HG03442 (cell line): ENCODE results near the gene FGR.
"Not testable (repeated sequence)": the region's sequence is repeated elsewhere in the genome, so short reads cannot be mapped to it uniquely, and the experiment has no call there.

ENCODE experiments used
- ATAC-seq: cut with Tn5 transposase; IDR thresholded peaks from one replicate; pipeline ENCODE4 v1.9.1; 2021; ENCODE audit warnings: mild to moderate bottlenecking, moderate library complexity; ENCODE audit not compliant: unreplicated experiment

The FGR gene

DNA sequence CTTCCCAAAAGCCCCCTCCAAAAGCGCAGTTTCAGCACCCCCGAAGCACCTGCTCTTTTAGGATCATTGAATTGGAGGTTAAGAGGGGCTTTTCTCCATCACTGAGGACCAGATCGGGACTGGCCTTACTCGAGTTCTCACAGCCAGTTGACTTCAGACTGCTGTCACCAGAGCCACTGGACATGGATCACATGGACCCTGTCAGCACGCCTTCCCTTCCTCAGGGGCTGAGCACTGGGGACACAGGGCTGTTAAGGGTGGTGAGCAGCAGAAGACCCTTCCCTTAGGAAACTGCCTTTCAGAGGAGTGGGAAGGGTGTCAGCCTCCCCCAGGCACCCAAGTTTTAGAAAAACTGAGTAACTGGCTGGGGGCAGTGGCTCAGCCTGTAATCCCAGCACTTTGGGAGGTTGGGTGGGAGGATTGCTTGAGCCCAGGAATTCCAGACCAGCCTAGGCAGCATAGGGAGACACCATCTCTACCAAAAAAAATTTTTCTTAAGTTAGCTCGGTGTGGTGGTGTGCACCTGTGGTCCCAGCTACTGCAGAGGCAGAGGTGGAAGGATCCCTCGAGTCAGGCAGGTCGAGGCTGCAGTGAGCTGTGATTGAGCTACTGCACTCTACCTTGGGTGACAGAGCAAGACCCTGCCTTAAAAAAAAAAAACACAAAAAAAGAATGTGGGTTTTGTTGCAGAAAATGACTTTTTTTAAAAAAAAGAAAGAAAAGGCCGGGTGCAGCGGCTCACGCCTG lies 584 bp upstream of the FGR start:
- no peak for ATAC-seq

DNA sequence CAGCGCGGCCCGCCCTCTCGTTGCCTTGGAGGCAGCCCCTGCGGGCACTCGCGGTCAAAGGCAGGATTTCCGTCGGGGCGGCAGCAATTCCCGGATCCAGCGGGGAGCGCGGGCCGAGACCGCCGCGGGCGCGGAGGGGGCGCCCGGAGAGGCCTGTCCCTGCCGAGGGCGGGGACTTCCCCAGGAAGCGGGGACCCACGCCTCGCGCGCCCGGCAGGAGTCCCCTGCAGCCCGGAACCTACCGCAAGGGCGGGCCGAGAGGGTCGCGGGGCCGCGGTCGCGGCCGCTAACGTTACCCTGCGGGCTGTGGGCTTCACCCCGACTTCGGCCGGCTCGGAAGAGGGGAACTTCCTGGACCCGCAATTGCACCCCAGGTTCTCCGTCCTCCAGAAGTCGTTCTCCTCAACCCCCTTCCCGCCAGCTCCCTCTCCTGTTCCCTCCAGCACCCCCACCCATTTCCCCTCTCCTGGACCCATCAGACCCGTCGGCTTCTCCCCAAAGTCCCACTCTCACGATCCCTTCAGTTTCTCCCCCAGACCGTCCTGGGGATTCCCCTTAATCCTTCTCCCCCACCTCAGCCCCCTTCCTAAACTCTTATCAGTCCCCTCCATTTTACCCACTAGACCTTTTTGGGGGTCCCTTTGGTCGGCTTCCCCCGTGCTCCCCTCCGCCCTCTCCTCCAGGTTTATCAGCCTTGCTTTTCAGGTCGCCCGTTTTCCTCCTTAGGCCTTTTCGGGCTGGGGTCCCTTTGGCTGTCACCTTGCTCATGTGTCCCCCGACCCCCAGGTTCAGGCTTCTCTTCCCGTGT lies 604 bp downstream of the FGR start:
- no peak for ATAC-seq

DNA sequence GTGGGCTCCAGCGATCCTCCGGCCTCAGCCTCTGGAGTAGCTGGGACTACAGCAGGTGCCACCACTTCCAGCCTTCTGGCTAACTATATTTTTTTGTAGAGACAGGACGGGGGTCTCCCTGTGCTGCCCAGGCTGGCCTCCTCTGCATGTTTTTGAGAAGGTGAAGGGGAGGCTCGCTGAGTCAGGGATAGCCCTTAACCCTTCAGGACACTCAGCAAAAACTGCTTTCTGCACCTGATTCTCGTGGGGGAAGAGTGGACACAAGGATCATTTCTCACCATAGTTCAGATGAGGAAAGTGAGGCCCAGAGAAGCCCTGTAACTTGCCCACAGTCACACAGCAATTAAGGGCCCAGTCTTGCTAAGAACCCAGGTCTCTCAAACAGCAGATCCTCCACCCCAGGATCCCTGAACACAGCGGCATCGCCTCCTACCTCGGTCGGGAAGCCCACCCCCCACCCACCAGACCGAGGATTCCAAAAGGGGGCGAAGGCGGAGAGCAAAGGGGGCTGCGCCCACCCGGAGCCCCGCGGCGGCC lies 1.3 kb downstream of the FGR start:
- no peak for ATAC-seq

- ATAC-seq = no peak
These were observed 1.7 kb downstream of the FGR start for GRCh38 chr1:27633298-27633610.

DNA sequence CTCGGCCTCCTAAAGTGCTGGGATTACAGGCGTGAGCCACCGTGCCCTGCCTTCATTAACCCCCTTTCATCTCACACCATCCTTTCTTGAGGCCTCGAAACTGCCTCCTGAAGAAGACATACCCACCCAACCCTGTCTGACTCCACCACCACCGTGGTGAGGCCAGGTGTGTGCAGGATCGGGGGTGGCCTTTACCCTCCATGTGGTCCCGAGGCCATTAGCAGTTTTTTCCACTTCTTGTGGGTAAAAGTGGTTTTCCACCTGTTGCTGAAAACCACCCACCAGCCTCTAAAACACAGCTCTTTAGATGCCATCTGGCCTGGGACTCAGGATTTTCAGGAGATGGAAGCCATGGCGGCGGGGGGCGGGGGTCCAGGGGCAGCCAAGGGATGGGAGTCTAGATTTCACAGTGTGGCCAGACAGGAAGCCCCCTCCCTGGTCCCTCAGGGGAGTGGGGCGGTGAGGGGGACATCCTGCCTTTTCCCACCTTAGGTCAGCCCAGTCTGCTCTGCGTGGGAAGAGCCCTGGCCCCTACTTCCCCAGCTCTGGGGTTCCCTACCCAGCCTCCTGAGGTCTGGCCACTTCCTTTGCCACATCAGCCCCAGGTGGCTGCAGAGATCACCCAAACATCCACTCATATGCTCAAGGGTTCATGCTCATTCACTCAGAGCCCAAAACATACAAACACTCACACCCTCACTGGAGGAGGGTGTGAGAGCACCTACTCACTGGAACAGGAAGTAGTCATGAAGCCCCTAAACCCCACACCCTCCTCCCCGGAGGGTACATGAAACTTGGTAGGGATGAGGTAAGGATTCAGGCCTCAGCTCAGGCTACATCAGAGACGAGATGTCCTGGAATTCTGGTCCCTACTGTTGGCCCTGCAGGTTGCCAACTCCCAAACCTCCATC lies 2.3 kb downstream of the FGR start:
- no peak for ATAC-seq

DNA sequence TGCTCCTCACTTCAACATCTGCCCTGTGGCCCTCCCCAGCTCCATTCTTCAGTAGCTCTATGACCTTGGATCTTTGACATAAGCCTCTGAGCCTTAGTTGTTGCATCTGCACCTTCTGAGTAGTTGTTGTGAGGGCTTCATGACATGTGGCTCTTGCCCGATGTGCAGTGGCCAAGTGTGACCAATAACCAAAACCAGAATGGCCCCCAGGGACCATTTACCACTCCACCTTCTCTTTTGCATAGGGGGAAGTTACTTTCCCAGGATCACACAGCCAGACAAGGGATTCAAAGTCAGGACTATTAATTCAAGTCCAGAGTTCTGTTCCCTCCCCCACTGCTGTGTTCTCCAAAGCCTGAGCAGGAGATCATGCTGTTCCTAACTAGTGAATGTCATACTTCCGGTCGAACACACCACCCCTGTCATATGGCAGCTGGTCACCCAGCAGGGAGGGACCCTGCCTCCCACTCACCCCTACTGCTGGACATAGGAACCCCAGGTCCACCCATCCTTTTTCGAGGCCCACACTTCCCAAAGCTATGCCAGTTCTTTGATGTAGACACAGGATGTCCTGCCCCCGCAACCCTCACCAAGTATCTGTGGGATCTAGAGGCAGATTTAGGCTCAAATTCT lies 4.0 kb downstream of the FGR start:
- ATAC-seq = no peak

- no peak for ATAC-seq
These were observed 6.3 kb downstream of the FGR start for GRCh38 chr1:27628712-27629111.

DNA sequence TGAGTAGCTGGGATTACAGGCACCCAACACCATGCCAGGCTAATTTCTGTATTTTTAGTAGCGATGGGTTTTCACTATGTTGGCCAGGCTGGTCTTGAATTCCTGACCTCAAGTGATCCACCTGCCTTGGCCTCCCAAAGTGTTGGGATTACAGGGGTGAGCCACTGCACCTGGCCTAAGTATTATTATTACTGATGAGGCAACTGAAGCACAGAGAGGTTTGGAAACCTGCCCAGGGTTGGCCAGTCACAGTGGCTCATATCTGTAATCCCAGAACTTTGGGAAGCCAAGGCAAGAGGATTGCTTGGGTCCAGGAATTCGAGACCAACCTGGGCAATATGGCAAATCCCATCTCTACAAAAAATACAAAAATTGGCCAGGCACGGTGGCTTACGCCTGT lies 7.3 kb downstream of the FGR start:
- ATAC-seq = not testable (repeated sequence)

GRCh38 chr1:27627061-27627460 lies 7.9 kb downstream of the FGR start:
- no peak for ATAC-seq

- no peak for ATAC-seq
These were observed 8.7 kb downstream of the FGR start for GRCh38 chr1:27626031-27626935.

DNA sequence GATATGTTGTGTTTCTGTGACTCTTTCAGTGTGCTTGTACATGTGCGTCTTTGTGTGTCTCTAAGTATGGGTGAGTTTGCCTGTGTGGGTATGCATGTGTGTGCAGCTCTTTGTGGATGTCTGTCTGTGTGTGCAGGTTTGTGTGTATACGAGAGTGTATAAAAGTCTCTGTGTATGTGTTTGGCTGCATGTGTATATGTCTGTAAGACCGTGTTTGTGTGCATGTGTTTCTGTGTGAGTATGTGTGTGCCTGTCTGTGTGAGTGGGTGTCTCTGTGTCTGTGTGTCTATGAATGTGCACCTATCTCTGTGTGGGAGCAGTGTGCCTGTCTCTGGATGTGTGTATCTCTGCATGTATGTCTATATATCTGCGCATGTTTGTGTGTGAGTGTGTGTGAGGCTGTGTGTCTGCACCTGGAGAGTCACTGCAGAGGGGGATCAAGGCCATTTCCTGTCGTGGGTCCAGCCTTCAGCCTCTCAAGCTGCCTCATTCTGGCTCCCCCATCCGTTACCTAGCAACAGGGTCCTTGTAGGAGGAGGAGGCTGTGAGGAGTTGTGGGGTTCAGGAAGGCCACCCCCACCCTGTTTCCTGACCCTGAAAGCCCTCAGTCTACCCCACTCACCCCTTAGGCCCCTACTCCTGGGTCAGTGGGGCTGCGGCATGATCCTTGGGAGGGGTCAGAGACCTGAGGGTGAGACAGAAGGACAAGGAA lies 10.4 kb downstream of the FGR start:
- peak; percentile 21 for ATAC-seq

DNA sequence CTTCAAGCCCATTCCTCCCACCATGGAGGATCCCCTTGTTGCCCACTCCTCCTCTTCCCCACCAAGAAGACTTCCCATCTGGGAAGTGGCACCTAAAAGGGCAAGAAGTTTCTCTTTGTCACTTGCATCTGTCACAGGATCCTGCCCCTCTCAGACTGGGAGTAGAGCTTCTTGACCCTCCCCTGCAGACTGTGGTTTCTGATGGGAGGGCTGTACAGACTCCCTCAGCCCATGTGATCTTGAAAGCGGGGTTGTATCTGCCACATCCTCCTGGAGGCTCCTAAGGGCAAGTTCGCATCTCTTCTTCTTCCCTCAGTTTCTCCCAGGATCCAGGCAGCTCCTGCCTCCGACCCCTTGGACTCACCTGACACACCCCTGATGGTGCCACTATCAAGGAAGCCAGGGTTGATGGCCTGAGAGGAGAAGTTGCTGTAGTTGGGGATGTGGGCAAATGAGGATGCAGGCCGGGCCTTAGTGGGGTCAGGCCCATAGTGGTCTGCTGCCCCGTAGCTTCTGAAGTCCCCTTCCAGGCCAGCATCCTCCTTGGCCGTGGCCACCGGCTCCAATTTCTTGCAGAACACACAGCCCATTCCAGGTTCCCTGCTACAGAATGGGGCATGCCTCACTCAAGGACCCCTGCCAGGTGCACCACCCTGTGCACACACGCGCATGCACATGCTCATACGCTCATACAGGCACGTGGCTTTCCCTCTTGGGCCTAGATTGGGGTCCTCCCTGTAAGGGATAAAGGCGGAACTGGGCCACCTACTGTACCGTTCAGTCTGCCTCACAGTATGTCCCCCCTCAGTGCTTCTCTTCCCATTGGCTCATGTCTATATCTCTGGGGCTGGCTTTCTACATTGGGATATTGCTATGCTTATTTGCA lies 11.4 kb downstream of the FGR start:
- ATAC-seq = no peak

DNA sequence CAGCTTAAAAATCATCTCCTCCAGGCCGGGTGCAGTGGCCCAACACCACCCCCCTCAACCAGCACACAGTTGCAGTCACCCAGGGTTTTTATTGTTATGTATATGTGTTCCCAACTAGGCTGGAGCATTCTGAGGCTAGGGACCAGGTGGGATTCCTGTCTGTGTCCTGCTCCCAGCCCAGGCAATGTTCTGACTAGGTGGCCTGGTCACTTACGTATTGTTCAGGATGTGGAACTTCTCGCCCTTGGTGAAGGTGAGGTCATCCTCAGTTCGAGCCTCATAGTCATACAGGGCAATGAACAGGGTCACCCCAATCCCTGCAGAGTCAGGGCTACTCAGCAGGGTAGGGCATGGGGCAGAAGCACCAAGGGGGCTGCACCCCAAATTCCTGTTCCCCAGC lies 12.2 kb downstream of the FGR start:
- ATAC-seq = no peak

GRCh38 chr1:27621051-27621920 lies 13.7 kb downstream of the FGR start:
- ATAC-seq = no peak

DNA sequence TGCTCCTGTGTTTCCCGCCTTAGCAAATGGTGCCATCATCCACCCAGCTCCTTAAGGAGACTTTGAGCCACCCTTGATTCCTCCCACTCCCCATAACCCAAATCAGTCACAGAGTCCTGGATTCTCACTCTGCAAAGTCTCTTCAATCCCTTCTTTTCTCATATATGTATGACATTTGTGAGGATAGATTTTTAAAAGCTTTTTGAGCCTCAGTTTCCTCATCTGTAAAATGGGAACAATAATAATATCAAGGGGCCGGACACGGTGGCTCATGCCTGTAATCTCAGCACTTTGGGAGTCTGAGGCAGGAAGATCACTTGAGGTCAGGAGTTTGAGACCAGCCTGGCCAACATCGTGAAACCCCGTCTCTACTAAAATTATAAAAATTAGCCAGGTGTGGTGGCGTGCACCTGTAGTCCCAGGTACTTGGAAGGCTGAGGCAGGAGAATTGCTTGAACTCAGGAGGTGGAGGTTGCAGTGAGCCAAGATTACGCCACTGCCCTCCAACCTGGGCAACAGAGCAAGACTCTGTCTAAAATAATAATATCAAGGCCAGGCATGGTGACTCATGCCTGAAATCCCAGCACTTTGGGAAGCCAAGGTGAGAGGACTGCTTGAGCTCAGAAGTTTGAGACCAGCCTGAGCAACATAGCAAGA lies 15.1 kb downstream of the FGR start:
- ATAC-seq = not testable (repeated sequence)

DNA sequence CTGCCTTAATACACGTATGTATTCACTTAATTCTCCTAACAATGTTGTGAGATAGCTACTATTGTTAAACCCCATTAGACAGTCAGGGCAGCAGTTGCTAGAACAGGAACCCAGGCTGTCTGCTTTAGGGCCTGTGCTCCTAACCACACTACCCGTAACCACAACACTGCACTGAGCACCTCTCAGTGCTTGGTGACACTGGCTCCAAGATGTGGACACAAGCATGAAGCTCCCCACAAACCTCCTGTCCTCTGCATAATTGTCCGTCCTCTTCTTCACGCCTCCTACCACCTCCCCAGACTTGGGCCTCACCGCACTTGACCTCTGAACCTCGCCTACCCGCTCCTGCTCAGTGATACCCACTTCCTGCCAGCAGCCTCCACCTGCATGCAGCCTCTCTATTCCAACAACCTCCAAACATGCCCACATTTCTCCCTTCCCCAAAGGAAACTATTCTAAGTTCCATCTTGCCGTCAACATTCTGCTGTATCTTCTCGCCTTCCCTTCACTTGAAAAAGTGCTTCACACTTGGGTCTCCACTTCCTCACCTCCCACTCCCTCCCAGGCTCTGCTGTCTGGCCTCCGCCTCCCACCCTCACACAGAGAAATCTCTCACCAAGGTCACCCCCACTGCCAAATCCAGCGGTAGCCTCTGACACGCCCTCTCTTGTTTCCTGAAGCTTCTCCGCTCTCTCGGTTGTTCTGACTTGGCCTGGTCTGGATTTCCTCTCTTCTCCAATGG lies 16.5 kb downstream of the FGR start:
- ATAC-seq = no peak
